Ascending aorta (tissue), 2 donors: ENCODE results near the gene ALOX15. TPM values are rescaled to one million over a fixed set of nuclear protein-coding genes. Genes with fewer than 3 reads are reported as not detected.
"Not testable (repeated sequence)": the region's sequence is repeated elsewhere in the genome, so short reads cannot be mapped to it uniquely, and the experiment has no call there.

Source experiments
- DNase-seq, 2 donors: peaks; one replicate each; pipeline ENCODE4 v3.0.0-alpha.2; 2019; ENCODE audit warnings: low spot score in 2 of 2
- H3K27ac ChIP-seq, 2 donors: fragments of 200-600 bp; sonication (generic); one replicate each; pipeline ENCODE4 v1.5.1; 2016 to 2017; ENCODE audit warnings: mild to moderate bottlenecking in 1 of 2
- H3K27me3 ChIP-seq: fragments of 200-600 bp; sonication (generic); one replicate; pipeline ENCODE4 v1.5.1; 2017
- H3K36me3 ChIP-seq, 2 donors: fragments of 200-600 bp; sonication (generic); one replicate each; pipeline ENCODE4 v1.5.1; 2016
- H3K4me1 ChIP-seq, 2 donors: fragments of 200-600 bp; sonication (generic); one replicate each; pipeline ENCODE4 v1.5.1; 2016 to 2017; ENCODE audit warnings: mild to moderate bottlenecking in 1 of 2
- H3K4me3 ChIP-seq, 2 donors: fragments of 200-600 bp; sonication (generic); one replicate each; pipeline ENCODE4 v1.5.1; 2016 to 2017; ENCODE audit warnings: mild to moderate bottlenecking in 1 of 2
- H3K9me3 ChIP-seq, 2 donors: fragments of 200-600 bp; sonication (generic); one replicate each; pipeline ENCODE4 v1.5.1; 2016
- CTCF ChIP-seq, 3 experiments: fragments of 200-600 bp in 2 of 3; fragments of 450-650 bp in 1 of 3; sonication (generic) in 2 of 3; IDR thresholded peaks; one replicate each; pipeline ENCODE4 v1.5.1; 2016 to 2019; ENCODE audit warnings: antibody characterized with exemption in 3 of 3, mild to moderate bottlenecking in 1 of 3, moderate library complexity in 1 of 3
- intact Hi-C: fragments of 100-400 bp; cut with DNase I; formaldehyde crosslinking; loops from one replicate; pipeline ENCODE4 v1.15.1; 2023
- total RNA-seq: library from RNA; depleted of rRNA; stranded (reverse); fragments of >200 nt; gene quantifications from one replicate; pipeline ENCODE4 v1.1.0, GENCODE V29; 2016

ALOX15 gene
- total RNA-seq, 1 donor from 2014 or later: not detected

GRCh38 chr17:4597975-4598374, 43.5 kb downstream of the ALOX15 start:
- Histone ChIP-seq H3K27ac (no peak overlapping the region), H3K36me3 (no peaks in the 10 kb centered on the region), H3K9me3 (no peaks in the 10 kb centered on the region), H3K4me3 (no peak overlapping the region), H3K4me1 (no peaks in the 10 kb centered on the region), H3K27me3 (no peaks in the 10 kb centered on the region)
- DNase-seq: no peak
- TF ChIP-seq CTCF (IDR thresholded peaks at IDR 0.05): no peak
- intact Hi-C loops: no loop called here

GRCh38 chr17:4596636-4597380, 44.7 kb downstream of the ALOX15 start:
- no peak for TF ChIP-seq CTCF (IDR thresholded peaks at IDR 0.05)
- Histone ChIP-seq H3K9me3 (no peaks in the 10 kb centered on the region), H3K4me1 (no peaks in the 10 kb centered on the region), H3K27me3 (no peaks in the 10 kb centered on the region), H3K4me3 (no peak overlapping the region), H3K36me3 (no peaks in the 10 kb centered on the region), H3K27ac (no peak overlapping the region)
- intact Hi-C loops: no loop called here
- no peak for DNase-seq

GRCh38 chr17:4595685-4596342, 45.7 kb downstream of the ALOX15 start:
- H3K4me1 ChIP-seq: not testable (repeated sequence)

GRCh38 chr17:4594931-4595684, 46.4 kb downstream of the ALOX15 start:
- H3K27ac ChIP-seq: no peak overlapping the region
- H3K27me3 ChIP-seq: no peaks in the 10 kb centered on the region
- no peaks in the 10 kb centered on the region for H3K9me3 ChIP-seq
- TF ChIP-seq CTCF (IDR thresholded peaks at IDR 0.05): peak in 1 of 3 experiments; percentile 17
- H3K4me1 ChIP-seq: no peaks in the 10 kb centered on the region
- H3K36me3 ChIP-seq: no peaks in the 10 kb centered on the region
- intact Hi-C loops: no loop called here
- no peak for DNase-seq
- H3K4me3 ChIP-seq: no peak overlapping the region

More at GRCh38 chr17:4595685-4596342, 45.7 kb downstream of the ALOX15 start:
- H3K9me3 ChIP-seq, H3K4me3 ChIP-seq, DNase-seq, H3K27ac ChIP-seq, intact Hi-C loops, H3K27me3 ChIP-seq, H3K36me3 ChIP-seq: not testable (repeated sequence)

- no peak for TF ChIP-seq CTCF (IDR thresholded peaks at IDR 0.05)
- H3K4me1 ChIP-seq: no peaks in the 10 kb centered on the region
Measured at GRCh38 chr17:4594406-4594805, 47.1 kb downstream of the ALOX15 start.

GRCh38 chr17:4593021-4593421, 48.5 kb downstream of the ALOX15 start:
- Histone ChIP-seq H3K36me3 (no peaks in the 10 kb centered on the region), H3K27ac (no peak overlapping the region), H3K9me3 (no peaks in the 10 kb centered on the region), H3K4me1 (no peaks in the 10 kb centered on the region), H3K4me3 (no peak overlapping the region), H3K27me3 (no peaks in the 10 kb centered on the region)
- intact Hi-C loops: no loop called here
- no peak for DNase-seq
- TF ChIP-seq CTCF (IDR thresholded peaks at IDR 0.05): no peak

More at GRCh38 chr17:4594406-4594805, 47.1 kb downstream of the ALOX15 start:
- Histone ChIP-seq H3K27ac (no peak overlapping the region), H3K4me3 (no peak overlapping the region), H3K36me3 (no peaks in the 10 kb centered on the region), H3K9me3 (no peaks in the 10 kb centered on the region), H3K27me3 (no peaks in the 10 kb centered on the region)
- intact Hi-C loops: no loop called here
- no peak for DNase-seq
